ENCODE results near the gene SNX20. TPM values are rescaled to one million over a fixed set of nuclear protein-coding genes. Genes with fewer than 3 reads are reported as not detected.

The SNX20 gene
- total and polyA plus RNA-seq, 2 donors from 2014 or later, result 0.67 to 6.2 TPM

GRCh38 chr16:50677351-50677750 is 3.8 kb downstream of the SNX20 start:
- intact Hi-C loops (cut with DNase I), result no loop called here
- Histone ChIP-seq H3K4me1 (ENCODE audit: control insufficient read depth in 2 of 3, insufficient read depth in 2 of 3, low read depth in 1 of 3, low read length in 3 of 3) (no peaks in the 10 kb centered on the region), H3K9me3 (ENCODE audit: control insufficient read depth in 2 of 3, insufficient read depth in 1 of 3, low read length in 3 of 3) (peaks cover 0 to 5% (median 3%) of the 10 kb centered on the region in 3 donors), H3K4me3 (ENCODE audit: low read length in 3 of 3) (no peak overlapping the region), H3K27me3 (ENCODE audit: control insufficient read depth, insufficient read depth, low read length) (no peaks in the 10 kb centered on the region), H3K36me3 (ENCODE audit: control insufficient read depth in 2 of 3, insufficient read depth in 3 of 3, low read length in 3 of 3) (no peaks in the 10 kb centered on the region), H3K27ac (ENCODE audit: low read depth in 2 of 2, low read length in 2 of 2) (no peak overlapping the region), H3K9ac (ENCODE audit: low read length in 3 of 3) (no peak overlapping the region)
- FAIRE-seq, result no peak
- TF ChIP-seq, protein P1, sequence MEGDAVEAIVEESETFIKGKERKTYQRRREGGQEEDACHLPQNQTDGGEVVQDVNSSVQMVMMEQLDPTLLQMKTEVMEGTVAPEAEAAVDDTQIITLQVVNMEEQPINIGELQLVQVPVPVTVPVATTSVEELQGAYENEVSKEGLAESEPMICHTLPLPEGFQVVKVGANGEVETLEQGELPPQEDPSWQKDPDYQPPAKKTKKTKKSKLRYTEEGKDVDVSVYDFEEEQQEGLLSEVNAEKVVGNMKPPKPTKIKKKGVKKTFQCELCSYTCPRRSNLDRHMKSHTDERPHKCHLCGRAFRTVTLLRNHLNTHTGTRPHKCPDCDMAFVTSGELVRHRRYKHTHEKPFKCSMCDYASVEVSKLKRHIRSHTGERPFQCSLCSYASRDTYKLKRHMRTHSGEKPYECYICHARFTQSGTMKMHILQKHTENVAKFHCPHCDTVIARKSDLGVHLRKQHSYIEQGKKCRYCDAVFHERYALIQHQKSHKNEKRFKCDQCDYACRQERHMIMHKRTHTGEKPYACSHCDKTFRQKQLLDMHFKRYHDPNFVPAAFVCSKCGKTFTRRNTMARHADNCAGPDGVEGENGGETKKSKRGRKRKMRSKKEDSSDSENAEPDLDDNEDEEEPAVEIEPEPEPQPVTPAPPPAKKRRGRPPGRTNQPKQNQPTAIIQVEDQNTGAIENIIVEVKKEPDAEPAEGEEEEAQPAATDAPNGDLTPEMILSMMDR (IDR thresholded peaks at IDR 0.05; ENCODE audit: borderline replicate concordance, extremely low read depth, insufficient read depth), result no peak
- DNase-seq, result no peak

DNA sequence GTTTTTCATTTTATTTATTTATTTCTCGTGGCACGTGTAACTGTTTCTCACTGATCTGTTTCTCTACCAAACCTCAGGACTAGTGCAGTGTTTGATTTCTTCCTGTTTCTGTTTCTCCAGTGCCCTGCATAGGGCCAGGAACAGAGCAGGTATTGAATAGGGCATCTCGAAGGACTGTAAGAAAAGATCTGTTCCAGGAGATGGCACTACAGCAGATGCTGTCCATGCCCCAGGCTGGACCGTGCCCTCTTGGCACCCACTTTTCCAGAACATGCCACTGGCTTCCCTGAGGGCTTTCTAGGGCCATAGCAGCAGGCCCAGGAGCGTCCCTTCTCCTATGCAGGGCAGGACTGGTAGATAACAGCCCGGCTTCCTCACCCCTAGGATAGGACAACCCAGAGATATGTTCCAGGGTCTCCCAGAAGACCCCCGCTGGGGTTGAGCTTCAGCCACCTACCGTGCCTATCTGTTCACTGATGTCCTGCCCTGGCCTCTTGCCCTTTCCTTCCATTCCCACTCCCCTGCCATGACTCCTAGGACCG is 4.4 kb downstream of the SNX20 start:
- Histone ChIP-seq H3K4me1 (ENCODE audit: control insufficient read depth in 2 of 3, insufficient read depth in 2 of 3, low read depth in 1 of 3, low read length in 3 of 3) (no peaks in the 10 kb centered on the region), H3K27ac (ENCODE audit: low read depth in 2 of 2, low read length in 2 of 2) (no peak overlapping the region), H3K36me3 (ENCODE audit: control insufficient read depth in 2 of 3, insufficient read depth in 3 of 3, low read length in 3 of 3) (no peaks in the 10 kb centered on the region), H3K4me3 (ENCODE audit: low read length in 3 of 3) (no peak overlapping the region), H3K9me3 (ENCODE audit: control insufficient read depth in 2 of 3, insufficient read depth in 1 of 3, low read length in 3 of 3) (peaks cover 0 to 11% (median 8%) of the 10 kb centered on the region in 3 donors), H3K27me3 (ENCODE audit: control insufficient read depth, insufficient read depth, low read length) (no peaks in the 10 kb centered on the region), H3K9ac (ENCODE audit: low read length in 3 of 3) (no peak overlapping the region)
- DNase-seq, result no peak
- intact Hi-C loops (cut with DNase I), result no loop called here
- TF ChIP-seq, protein P1 (IDR thresholded peaks at IDR 0.05; ENCODE audit: borderline replicate concordance, extremely low read depth, insufficient read depth), result no peak
- no peak for FAIRE-seq

DNA sequence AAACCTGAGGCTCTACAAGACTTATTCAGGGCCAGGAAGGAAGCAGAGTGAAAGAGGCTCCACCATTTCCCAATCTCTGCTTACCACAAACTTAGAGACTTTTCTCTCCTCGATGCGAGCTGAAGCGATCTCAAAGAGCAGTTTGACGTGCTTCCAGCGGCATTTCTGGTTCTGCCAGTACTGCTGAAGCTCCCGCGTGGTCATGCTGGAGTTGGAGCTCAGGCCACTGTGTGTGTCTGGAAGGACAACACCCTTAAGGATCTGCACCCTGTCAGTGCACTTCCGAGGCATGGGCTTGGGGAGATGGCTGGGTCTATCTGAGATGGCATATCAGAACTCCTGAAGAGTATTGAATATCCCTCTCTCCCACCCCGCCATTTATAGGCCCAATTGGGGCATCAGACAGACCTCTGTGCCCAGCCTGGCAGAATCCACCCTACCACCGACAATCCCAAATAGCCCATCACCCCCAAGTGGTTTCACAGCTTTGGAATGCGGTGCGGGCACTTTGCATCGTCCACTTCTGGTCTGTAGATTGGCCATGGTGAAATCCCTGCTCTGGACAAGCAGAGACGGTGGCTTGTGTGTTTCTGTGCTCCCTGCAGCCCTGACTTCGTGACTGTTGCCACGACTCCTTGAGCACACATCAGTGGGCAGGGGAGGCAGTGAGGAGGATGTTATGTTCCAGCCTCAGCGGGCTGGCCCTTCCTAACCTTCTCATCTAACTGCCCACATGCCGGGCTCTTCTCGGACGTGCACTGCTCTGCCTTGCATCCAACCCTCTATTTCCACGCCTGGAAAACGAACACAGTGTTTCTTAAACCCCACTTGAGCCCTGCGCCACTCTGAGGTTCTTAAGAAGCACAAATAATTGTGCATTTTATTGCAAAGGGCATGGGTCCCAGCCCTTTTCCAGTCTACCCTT is 5.2 kb downstream of the SNX20 start:
- no peak overlapping the region for H3K27ac ChIP-seq (ENCODE audit: low read depth in 2 of 2, low read length in 2 of 2)
- intact Hi-C loops (cut with DNase I), result no loop called here

More for the DNA sequence above, 5.2 kb downstream of the SNX20 start:
- Histone ChIP-seq H3K9me3 (ENCODE audit: control insufficient read depth in 2 of 3, insufficient read depth in 1 of 3, low read length in 3 of 3) (peaks cover 0 to 17% (median 8%) of the 10 kb centered on the region in 3 donors), H3K4me3 (ENCODE audit: low read length in 3 of 3) (no peak overlapping the region), H3K36me3 (ENCODE audit: control insufficient read depth in 2 of 3, insufficient read depth in 3 of 3, low read length in 3 of 3) (no peaks in the 10 kb centered on the region), H3K4me1 (ENCODE audit: control insufficient read depth in 2 of 3, insufficient read depth in 2 of 3, low read depth in 1 of 3, low read length in 3 of 3) (no peaks in the 10 kb centered on the region), H3K9ac (ENCODE audit: low read length in 3 of 3) (no peak overlapping the region), H3K27me3 (ENCODE audit: control insufficient read depth, insufficient read depth, low read length) (no peaks in the 10 kb centered on the region)
- FAIRE-seq (no peak), DNase-seq (no peak)
- TF ChIP-seq, protein P1 (IDR thresholded peaks at IDR 0.05; ENCODE audit: borderline replicate concordance, extremely low read depth, insufficient read depth), result no peak
